H1 (cell line): ENCODE measurements around the gene UGT1A10. TPM values are rescaled to one million over a fixed set of nuclear protein-coding genes. Genes with fewer than 3 reads are reported as not detected.

Experiments used
- CTCF ChIA-PET: fragments of 300-600 bp; sonication (Branson Sonifier 250); formaldehyde crosslinking; loops from one replicate; lab custom pipeline; 2021; ENCODE audit not compliant: partially characterized antibody; lab: Charles Lee
- POLR2A ChIA-PET: fragments of 300-600 bp; sonication (Branson Sonifier 250); formaldehyde crosslinking; loops from one replicate; lab custom pipeline; 2021; ENCODE audit warnings: inconsistent platforms; ENCODE audit not compliant: partially characterized antibody; lab: Charles Lee
- DNase-seq, 2 experiments: peaks; one replicate each; pipeline versions ENCODE4 v3.0.0 to v3.0.0-alpha.2; 2010 to 2022; ENCODE audit warnings: low spot score in 2 of 2, low read depth in 1 of 2, mixed read lengths in 1 of 2
- FAIRE-seq: peaks from 2 replicates; lab custom pipeline; 2011; peaks lifted over from hg19 to GRCh38; lab: Jason Lieb, UNC
- H2AFZ ChIP-seq: 2 replicates; pipeline ENCODE4 v1.8.1; 2012; ENCODE audit warnings: low read length, inconsistent platforms
- H2AK5ac ChIP-seq: 2 replicates; pipeline ENCODE4 v1.6.1; 2013; ENCODE audit warnings: low read depth, low read length
- H2BK120ac ChIP-seq: replicated peaks from 2 replicates; pipeline ENCODE3; 2013; ENCODE audit warnings: low read depth, low read length, inconsistent platforms
- H2BK12ac ChIP-seq: 2 replicates; pipeline ENCODE4 v1.6.1; 2013; ENCODE audit warnings: low read depth, low read length
- H2BK15ac ChIP-seq: 2 replicates; pipeline ENCODE4 v1.6.1; 2013; ENCODE audit warnings: low read length
- H2BK20ac ChIP-seq: 2 replicates; pipeline ENCODE4 v1.6.1; 2013; ENCODE audit warnings: low read length
- H2BK5ac ChIP-seq: 2 replicates; pipeline ENCODE4 v1.6.1; 2013; ENCODE audit warnings: low read depth, low read length
- H3K14ac ChIP-seq: 2 replicates; pipeline ENCODE4 v1.6.1; 2013; ENCODE audit warnings: inconsistent platforms; ENCODE audit not compliant: insufficient read length
- H3K18ac ChIP-seq: 2 replicates; pipeline ENCODE4 v1.6.1; 2013; ENCODE audit warnings: low read length; ENCODE audit errors: extremely low read depth
- H3K23ac ChIP-seq: 2 replicates; pipeline ENCODE4 v1.6.1; 2013; ENCODE audit warnings: inconsistent platforms; ENCODE audit not compliant: insufficient read length
- H3K23me2 ChIP-seq: 2 replicates; pipeline ENCODE4 v1.6.1; 2013; ENCODE audit warnings: low read depth, low read length
- H3K27ac ChIP-seq: 2 replicates; pipeline ENCODE4 v1.6.1; 2011; ENCODE audit warnings: low read depth, low read length, inconsistent platforms
- H3K27me3 ChIP-seq, 4 experiments: replicated peaks in 1 of 4; 1 replicate in 1 of 4; 2 replicates in 3 of 4; pipeline versions ENCODE4 v1.6.1 to v1.8.1; 2011 to 2013; ENCODE audit warnings: low read length in 3 of 4, mild to moderate bottlenecking in 3 of 4, inconsistent platforms in 2 of 4, mixed read lengths in 2 of 4, moderate library complexity in 1 of 4; ENCODE audit not compliant: control insufficient read depth in 3 of 4, insufficient read depth in 3 of 4; ENCODE audit errors: extremely low read depth in 1 of 4
- H3K36me3 ChIP-seq, 4 experiments: 2 replicates each; pipeline versions ENCODE4 v1.6.1 to v1.8.1; 2011 to 2013; ENCODE audit warnings: mild to moderate bottlenecking in 4 of 4, low read length in 3 of 4, moderate library complexity in 2 of 4, control low read depth in 1 of 4, inconsistent platforms in 1 of 4; ENCODE audit not compliant: insufficient read depth in 4 of 4, control insufficient read depth in 2 of 4
- H3K4ac ChIP-seq: replicated peaks from 2 replicates; pipeline ENCODE3; 2013; ENCODE audit warnings: low read length, low read depth, mixed read lengths, inconsistent platforms; ENCODE audit not compliant: insufficient read length
- H3K4me1 ChIP-seq, 4 experiments: replicated peaks in 1 of 4; 1 replicate in 1 of 4; 2 replicates in 3 of 4; pipeline versions ENCODE4 v1.6.1 to v1.8.1; 2011 to 2013; ENCODE audit warnings: low read length in 3 of 4, inconsistent platforms in 2 of 4, mixed read lengths in 1 of 4; ENCODE audit not compliant: insufficient read depth in 4 of 4, control insufficient read depth in 3 of 4
- H3K4me2 ChIP-seq, 2 experiments: 2 replicates each; pipeline versions ENCODE4 v1.6.1 to v1.8.1; 2011 to 2013; ENCODE audit warnings: low read depth in 2 of 2, low read length in 2 of 2, control low read depth in 1 of 2, inconsistent platforms in 1 of 2, mild to moderate bottlenecking in 1 of 2; ENCODE audit not compliant: insufficient read depth in 1 of 2
- H3K4me3 ChIP-seq, 4 experiments: fragments of 200-600, 300-600 bp in 1 of 4; sonication (generic), shearing (Covaris generic), sonication (Bioruptor Twin) in 1 of 4; 2 replicates each; pipeline versions ENCODE4 v1.5.1 to v1.8.1; 2011 to 2016; ENCODE audit warnings: low read length in 4 of 4, low read depth in 3 of 4, control low read depth in 2 of 4, inconsistent platforms in 2 of 4, mild to moderate bottlenecking in 2 of 4, mixed read lengths in 1 of 4, moderate library complexity in 1 of 4; ENCODE audit not compliant: insufficient read depth in 2 of 4; ENCODE audit errors: extremely low read depth in 1 of 4
- H3K56ac ChIP-seq: replicated peaks from 2 replicates; pipeline ENCODE3; 2013; ENCODE audit warnings: low read depth, mild to moderate bottlenecking, mixed read lengths, low read length, inconsistent platforms; ENCODE audit not compliant: insufficient read length
- H3K79me1 ChIP-seq: 2 replicates; pipeline ENCODE4 v1.6.1; 2013; ENCODE audit warnings: low read depth, low read length, control low read depth
- H3K79me2 ChIP-seq, 2 experiments: 2 replicates each; pipeline versions ENCODE4 v1.6.1 to v1.8.1; 2012 to 2013; ENCODE audit warnings: low read length in 2 of 2, mild to moderate bottlenecking in 2 of 2, inconsistent platforms in 1 of 2; ENCODE audit not compliant: insufficient read depth in 2 of 2, control insufficient read depth in 1 of 2
- H3K9ac ChIP-seq, 4 experiments: replicated peaks in 1 of 4; 1 replicate in 1 of 4; 2 replicates in 3 of 4; pipeline versions ENCODE4 v1.6.1 to v1.8.1; 2011 to 2013; ENCODE audit warnings: low read depth in 3 of 4, low read length in 3 of 4, control low read depth in 2 of 4, mild to moderate bottlenecking in 2 of 4, moderate library complexity in 2 of 4, inconsistent platforms in 1 of 4; ENCODE audit errors: extremely low read depth in 1 of 4
- H3K9me3 ChIP-seq, 2 experiments: 2 replicates each; pipeline versions ENCODE4 v1.6.1 to v1.8.1; 2012 to 2013; ENCODE audit warnings: mild to moderate bottlenecking in 2 of 2, moderate library complexity in 2 of 2, control low read depth in 1 of 2, inconsistent platforms in 1 of 2, low read depth in 1 of 2, low read length in 1 of 2, mixed read lengths in 1 of 2; ENCODE audit not compliant: insufficient read depth in 2 of 2
- H4K20me1 ChIP-seq, 2 experiments: replicated peaks in 1 of 2; 2 replicates each; pipeline versions ENCODE3 to v1.8.1; 2011 to 2013; ENCODE audit warnings: inconsistent platforms in 2 of 2, low read length in 2 of 2, mild to moderate bottlenecking in 1 of 2; ENCODE audit not compliant: insufficient read depth in 2 of 2, control insufficient read depth in 1 of 2
- H4K5ac ChIP-seq: 2 replicates; pipeline ENCODE4 v1.6.1; 2013; ENCODE audit warnings: low read length, low read depth, mixed read lengths, inconsistent platforms; ENCODE audit not compliant: insufficient read length
- H4K8ac ChIP-seq: 2 replicates; pipeline ENCODE4 v1.8.0; 2013; ENCODE audit warnings: mild to moderate bottlenecking, moderate library complexity, low read length, inconsistent platforms; ENCODE audit not compliant: insufficient read depth; ENCODE audit errors: extremely low read depth
- H4K91ac ChIP-seq: replicated peaks from 2 replicates; pipeline ENCODE3; 2013; ENCODE audit warnings: low read length, mixed read lengths, inconsistent platforms; ENCODE audit not compliant: insufficient read length
- ATF2 ChIP-seq: IDR thresholded peaks from 2 replicates; pipeline ENCODE4 v1.6.1; 2012; ENCODE audit warnings: low read length, inconsistent platforms
- BRCA1 ChIP-seq: IDR thresholded peaks from 2 replicates; pipeline ENCODE4 v1.6.1; 2012; ENCODE audit warnings: low read depth, low read length, improper control_type of control experiment
- E2F6 ChIP-seq: IDR thresholded peaks from 2 replicates; pipeline ENCODE4 v1.6.1; 2012; ENCODE audit warnings: inconsistent platforms
- GABPA ChIP-seq: IDR thresholded peaks from 2 replicates; pipeline ENCODE4 v1.6.1; 2011; ENCODE audit warnings: mild to moderate bottlenecking, low read length, moderate library complexity, borderline replicate concordance; ENCODE audit not compliant: insufficient read depth
- HDAC2 ChIP-seq, 2 experiments: fragments of 300-600 bp in 1 of 2; sonication (generic) in 1 of 2; IDR thresholded peaks; 2 replicates each; pipeline ENCODE4 v1.6.1; 2011 to 2012; ENCODE audit warnings: low read depth in 2 of 2, low read length in 2 of 2, mild to moderate bottlenecking in 2 of 2, moderate library complexity in 2 of 2, borderline replicate concordance in 1 of 2, inconsistent platforms in 1 of 2
- JUN ChIP-seq: IDR thresholded peaks from 2 replicates; pipeline ENCODE4 v1.6.1; 2011; ENCODE audit warnings: low read depth, mild to moderate bottlenecking, improper control_type of control experiment, low read length
- JUND ChIP-seq: IDR thresholded peaks from 2 replicates; pipeline ENCODE4 v1.6.1; 2011; ENCODE audit warnings: mild to moderate bottlenecking, improper control_type of control experiment, low read length
- NANOG ChIP-seq: IDR thresholded peaks from 2 replicates; pipeline ENCODE4 v1.6.1; 2011; ENCODE audit warnings: low read length, low read depth, mild to moderate bottlenecking, inconsistent platforms; ENCODE audit not compliant: insufficient read depth, poor library complexity, severe bottlenecking
- PHF8 ChIP-seq: fragments of 200-600 bp; sonication (generic); conservative IDR thresholded peaks from 2 replicates; pipeline ENCODE4 v1.7.1; 2012; ENCODE audit warnings: low read depth, mild to moderate bottlenecking, inconsistent platforms, low read length, moderate library complexity
- POLR2AphosphoS5 ChIP-seq: IDR thresholded peaks from 2 replicates; pipeline ENCODE4 v1.6.1; 2011; ENCODE audit warnings: low read depth, low read length
- RFX5 ChIP-seq: IDR thresholded peaks from 2 replicates; pipeline ENCODE4 v1.6.1; 2011; ENCODE audit warnings: low read depth, low read length, improper control_type of control experiment, borderline replicate concordance
- WGBS, 2 experiments: shearing (Covaris generic) in 1 of 2; methylation state at CpG; one replicate each; pipeline versions ENCODE4 v1.1.6 to v1.1.7; 2013 to 2015; ENCODE audit warnings: low lambda C conversion rate in 2 of 2, mixed read lengths in 2 of 2, inconsistent platforms in 1 of 2, low coverage in 1 of 2, missing lambda C conversion rate in 1 of 2; ENCODE audit not compliant: insufficient replicate concordance in 2 of 2, insufficient coverage in 1 of 2, insufficient read length in 1 of 2; ENCODE audit errors: extremely low coverage in 1 of 2, missing lambda C conversion rate in 1 of 2; 5-methylcytosine and 5-hydroxymethylcytosine counted together
- polyA plus RNA-seq, 7 experiments: library from polyadenylated mRNA; depleted of rRNA in 3 of 7; stranded (reverse) in 5 of 7; unstranded in 2 of 7; fragments of >200 nt in 5 of 7; fragments of 200-250 nt in 2 of 7; gene quantifications; 1 replicate in 5 of 7; 2 replicates in 1 of 7; 4 replicates in 1 of 7; pipeline versions ENCODE4 v1.2.1 to v1.2.3, GENCODE V29; 2011 to 2013; ENCODE audit warnings: missing spikeins in 2 of 7, mixed read lengths in 2 of 7
- total RNA-seq: library from RNA; stranded (reverse); fragmentation: NEBNext Ultra II Directional; extraction: Animal tissue kit (Norgen Biotek cat#: 25700); gene quantifications from 2 replicates; pipeline ENCODE4 v1.2.1, GENCODE V29; 2021

Gene UGT1A10
- total and polyA plus RNA-seq, 2 of the 8 experiments (the other 6 are each of a cell fraction or from before 2014, with no cell fraction given) = not detected

GRCh38 chr2:233593201-233593600, 43.0 kb upstream of the UGT1A10 start:
- Histone ChIP-seq H2BK15ac (no peak overlapping the region), H3K79me2 (no peaks in the 10 kb centered on the region), H2BK12ac (no peak overlapping the region), H3K9ac (no peak overlapping the region), H4K8ac (no peak overlapping the region), H2BK120ac (no peak overlapping the region), H2BK5ac (no peak overlapping the region), H3K9me3 (0 out of 4 replicates have a peak, but pooled peaks cover 0 to 3% of the 10 kb centered on the region in 2 experiments), H2BK20ac (no peak overlapping the region), H4K20me1 (no peaks in the 10 kb centered on the region), H3K14ac (no peak overlapping the region), H3K4ac (no peak overlapping the region), H3K4me2 (no peak overlapping the region), H3K27ac (no peak overlapping the region), H3K23ac (no peak overlapping the region), H4K91ac (no peak overlapping the region), H3K27me3 (no peaks in the 10 kb centered on the region), H2AFZ (no peak overlapping the region), H3K36me3 (no peaks in the 10 kb centered on the region), H3K56ac (no peak overlapping the region), H4K5ac (no peak overlapping the region), H3K23me2 (no peaks in the 10 kb centered on the region), H3K4me1 (no peaks in the 10 kb centered on the region), H3K18ac (no peak overlapping the region), H3K79me1 (no peaks in the 10 kb centered on the region), H3K4me3 (no peak overlapping the region), H2AK5ac (no peak overlapping the region)
- FAIRE-seq (no peak), DNase-seq (no peak)
- ChIA-PET POLR2A (no interaction called here), CTCF (interaction anchor here (1.2 kb wide), 1 partner anchor 10 kb away, joined by 4 read pairs; no protein-coding TSS in a partner anchor)
- WGBS, 2 experiments = 77% methylated on average over 8 of the region's 8 CpGs; no CpG with 5 or more reads in 1 of the 2 experiments
- TF ChIP-seq POLR2AphosphoS5 (no peak), JUN (no peak), GABPA (no peak), RFX5 (no peak), ATF2 (no peak), JUND (no peak), NANOG (no peak), PHF8 (no peak), E2F6 (no peak), HDAC2 (IDR thresholded peaks at IDR 0.05; ENCODE audit: borderline replicate concordance in 1 of 2, low read depth in 2 of 2, low read length in 2 of 2) (no peak), BRCA1 (no peak)
